Measurements from ENCODE around the gene STN1.

DNA sequence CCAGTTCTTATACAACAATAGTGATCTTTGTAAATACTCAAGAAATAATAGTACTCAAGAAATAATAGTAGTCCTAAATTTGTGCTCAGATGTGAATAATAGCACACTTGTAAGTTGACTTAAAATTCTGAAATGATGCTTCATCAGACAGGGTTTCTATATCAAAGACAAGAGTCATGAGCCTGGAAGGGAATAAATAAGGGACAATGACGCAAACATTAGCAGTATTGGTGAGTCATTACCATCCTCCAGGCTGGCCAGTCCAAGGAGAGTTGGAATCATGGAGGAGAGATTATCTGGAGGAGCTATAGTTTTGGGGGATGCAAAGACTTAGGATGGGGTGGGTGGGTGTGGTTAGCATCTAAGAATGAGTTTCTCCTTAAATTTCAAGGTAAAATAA is 56.5 kb downstream of the STN1 start:
- no peak for TF ChIP-seq POLR2A (IDR thresholded peaks at IDR 0.05)
- TF ChIP-seq, protein P1, sequence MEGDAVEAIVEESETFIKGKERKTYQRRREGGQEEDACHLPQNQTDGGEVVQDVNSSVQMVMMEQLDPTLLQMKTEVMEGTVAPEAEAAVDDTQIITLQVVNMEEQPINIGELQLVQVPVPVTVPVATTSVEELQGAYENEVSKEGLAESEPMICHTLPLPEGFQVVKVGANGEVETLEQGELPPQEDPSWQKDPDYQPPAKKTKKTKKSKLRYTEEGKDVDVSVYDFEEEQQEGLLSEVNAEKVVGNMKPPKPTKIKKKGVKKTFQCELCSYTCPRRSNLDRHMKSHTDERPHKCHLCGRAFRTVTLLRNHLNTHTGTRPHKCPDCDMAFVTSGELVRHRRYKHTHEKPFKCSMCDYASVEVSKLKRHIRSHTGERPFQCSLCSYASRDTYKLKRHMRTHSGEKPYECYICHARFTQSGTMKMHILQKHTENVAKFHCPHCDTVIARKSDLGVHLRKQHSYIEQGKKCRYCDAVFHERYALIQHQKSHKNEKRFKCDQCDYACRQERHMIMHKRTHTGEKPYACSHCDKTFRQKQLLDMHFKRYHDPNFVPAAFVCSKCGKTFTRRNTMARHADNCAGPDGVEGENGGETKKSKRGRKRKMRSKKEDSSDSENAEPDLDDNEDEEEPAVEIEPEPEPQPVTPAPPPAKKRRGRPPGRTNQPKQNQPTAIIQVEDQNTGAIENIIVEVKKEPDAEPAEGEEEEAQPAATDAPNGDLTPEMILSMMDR (IDR thresholded peaks at IDR 0.05) = no peak
